Body of pancreas (tissue), 4 donors: ENCODE measurements around the gene PTK7. TPM values are rescaled to one million over a fixed set of nuclear protein-coding genes. Genes with fewer than 3 reads are reported as not detected.
"Not testable (repeated sequence)": the region's sequence is repeated elsewhere in the genome, so short reads cannot be mapped to it uniquely, and the experiment has no call there.

Source experiments
- ATAC-seq: fragments of 150-250 bp; one replicate; pipeline ENCODE4 v1.9.1; 2016
- DNase-seq, 4 donors: peaks; one replicate each; pipeline ENCODE4 v3.0.0-alpha.2; 2019
- H3K27ac ChIP-seq, 4 donors: fragments of 200-600 bp; sonication (generic); 1 replicate in 3 of 4; 2 replicates in 1 of 4; pipeline versions ENCODE4 v1.5.1 to v1.6.1; 2016 to 2019; ENCODE audit warnings: mild to moderate bottlenecking in 1 of 4, mixed read lengths in 1 of 4, moderate library complexity in 1 of 4
- H3K27me3 ChIP-seq, 2 donors: fragments of 200-600 bp; sonication (generic); one replicate each; pipeline ENCODE4 v1.6.0; 2016; ENCODE audit warnings: mild to moderate bottlenecking in 1 of 2
- H3K36me3 ChIP-seq, 2 donors: fragments of 200-600 bp; sonication (generic); replicated peaks in 1 of 2; 2 replicates each; pipeline ENCODE4 v1.5.1; 2016; ENCODE audit warnings: low read depth in 2 of 2; ENCODE audit not compliant: insufficient read depth in 1 of 2
- H3K4me1 ChIP-seq: fragments of 200-600 bp; sonication (generic); one replicate; pipeline ENCODE4 v1.6.0; 2016
- H3K4me3 ChIP-seq, 2 donors: fragments of 200-600 bp; sonication (generic); 1 replicate in 1 of 2; 2 replicates in 1 of 2; pipeline ENCODE4 v1.5.1; 2016 to 2019
- H3K9me3 ChIP-seq, 3 donors: fragments of 200-600 bp; sonication (generic); 1 replicate in 2 of 3; 2 replicates in 1 of 3; pipeline ENCODE4 v1.5.1; 2016
- CTCF ChIP-seq, 7 experiments: fragments of 450-650 bp in 4 of 7; fragments of 200-600 bp in 3 of 7; sonication (generic) in 3 of 7; IDR thresholded peaks; one replicate each; pipeline ENCODE4 v1.5.1; 2016 to 2019; ENCODE audit warnings: antibody characterized with exemption in 7 of 7
- POLR2A ChIP-seq, 3 donors: fragments of 450-650 bp; IDR thresholded peaks; one replicate each; pipeline ENCODE4 v1.6.1; 2016; ENCODE audit warnings: antibody characterized with exemption in 3 of 3, mild to moderate bottlenecking in 2 of 3
- WGBS, 2 donors: methylation state at CpG; one replicate each; pipeline ENCODE4 v1.1.5; 2017; 5-methylcytosine and 5-hydroxymethylcytosine counted together
- intact Hi-C: fragments of 100-400 bp; cut with DNase I; formaldehyde crosslinking; loops from one replicate; pipeline ENCODE4 v1.15.1; 2023
- total RNA-seq, 2 donors: library from RNA; depleted of rRNA; stranded (reverse); fragments of >200 nt; gene quantifications; one replicate each; pipeline ENCODE4 v1.1.0, GENCODE V29; 2016

PTK7 gene
- total RNA-seq, 2 donors from 2014 or later, result 26.4 to 28.0 TPM

- peaks cover 2% of the 10 kb centered on the region for H3K4me1 ChIP-seq
- no peaks in the 10 kb centered on the region for H3K9me3 ChIP-seq
- 88% methylated on average over 3 of the region's 3 CpGs for WGBS, 2 donors
- H3K27ac ChIP-seq, result no peak overlapping the region
- intact Hi-C loops, result no loop called here
- TF ChIP-seq POLR2A (IDR thresholded peaks at IDR 0.05) (no peak), CTCF (IDR thresholded peaks at IDR 0.05) (no peak)
- ATAC-seq, result no peak
- H3K27me3 ChIP-seq, result no peaks in the 10 kb centered on the region
- no peak overlapping the region for H3K4me3 ChIP-seq
- no peak for DNase-seq
- no peaks in the 10 kb centered on the region for H3K36me3 ChIP-seq
Observed at GRCh38 chr6:43138267-43138666, 62.2 kb downstream of the PTK7 start.

- intact Hi-C loops, result loop anchor here (5.0 kb wide), 2 partner anchors 68 to 233 kb away; no protein-coding TSS in a partner anchor
- H3K4me1 ChIP-seq, H3K4me3 ChIP-seq, ATAC-seq, DNase-seq, H3K27ac ChIP-seq, H3K36me3 ChIP-seq, H3K9me3 ChIP-seq, H3K27me3 ChIP-seq: not testable (repeated sequence)
- 88 to 91% methylated on average over 11 of the region's 11 CpGs for WGBS, 2 donors
Observed at GRCh38 chr6:43139973-43140372, 63.9 kb downstream of the PTK7 start.

GRCh38 chr6:43141644-43142043 lies 65.5 kb downstream of the PTK7 start:
- DNase-seq, result no peak

GRCh38 chr6:43142101-43142500 lies 66.0 kb downstream of the PTK7 start:
- Histone ChIP-seq H3K9me3 (no peaks in the 10 kb centered on the region), H3K27ac (no peak overlapping the region), H3K36me3 (no peaks in the 10 kb centered on the region), H3K4me3 (no peak overlapping the region), H3K27me3 (no peaks in the 10 kb centered on the region), H3K4me1 (peaks cover 8% of the 10 kb centered on the region)
- intact Hi-C loops, result loop anchor here (5.0 kb wide), 2 partner anchors 70 to 235 kb away; no protein-coding TSS in a partner anchor
- WGBS, 2 donors, result 63 to 72% methylated on average over 12 to 14 of the region's 14 CpGs
- ATAC-seq (no peak), DNase-seq (no peak)
- no peak for TF ChIP-seq CTCF (IDR thresholded peaks at IDR 0.05)
- TF ChIP-seq POLR2A (IDR thresholded peaks at IDR 0.05), result no peak

More at GRCh38 chr6:43141644-43142043, 65.5 kb downstream of the PTK7 start:
- no peak for ATAC-seq
- Histone ChIP-seq H3K27ac (no peak overlapping the region), H3K36me3 (no peaks in the 10 kb centered on the region), H3K4me3 (no peak overlapping the region), H3K4me1 (peaks cover 8% of the 10 kb centered on the region), H3K9me3 (no peaks in the 10 kb centered on the region), H3K27me3 (no peaks in the 10 kb centered on the region)
- 84 to 88% methylated on average over 8 to 16 of the region's 16 CpGs for WGBS, 2 donors
- intact Hi-C loops, result loop anchor here (5.0 kb wide), 2 partner anchors 69 to 234 kb away; no protein-coding TSS in a partner anchor
- TF ChIP-seq POLR2A (IDR thresholded peaks at IDR 0.05) (no peak), CTCF (IDR thresholded peaks at IDR 0.05) (no peak)

- H3K27ac ChIP-seq, result no peak overlapping the region
- ATAC-seq, result peak; percentile 97
- no peak for TF ChIP-seq POLR2A (IDR thresholded peaks at IDR 0.05)
- peak; percentile 87 to 98 (median 94) for TF ChIP-seq CTCF (IDR thresholded peaks at IDR 0.05)
- DNase-seq, result peak; percentile 84 to 91 (median 88)
- peaks cover 8% of the 10 kb centered on the region for H3K4me1 ChIP-seq
- 18 to 39% methylated on average over 4 to 25 of the region's 25 CpGs for WGBS, 2 donors
- no peaks in the 10 kb centered on the region for H3K9me3 ChIP-seq
- no peaks in the 10 kb centered on the region for H3K27me3 ChIP-seq
- no peaks in the 10 kb centered on the region for H3K36me3 ChIP-seq
- intact Hi-C loops, result loop anchor here (5.0 kb wide), 2 partner anchors 71 to 236 kb away; no protein-coding TSS in a partner anchor
- no peak overlapping the region for H3K4me3 ChIP-seq
Observed at GRCh38 chr6:43143235-43144128, 67.4 kb downstream of the PTK7 start.
